ENCODE data around the gene PARP15.
"Not testable (repeated sequence)": the region's sequence is repeated elsewhere in the genome, so short reads cannot be mapped to it uniquely, and the experiment has no call there.

Gene PARP15

DNA sequence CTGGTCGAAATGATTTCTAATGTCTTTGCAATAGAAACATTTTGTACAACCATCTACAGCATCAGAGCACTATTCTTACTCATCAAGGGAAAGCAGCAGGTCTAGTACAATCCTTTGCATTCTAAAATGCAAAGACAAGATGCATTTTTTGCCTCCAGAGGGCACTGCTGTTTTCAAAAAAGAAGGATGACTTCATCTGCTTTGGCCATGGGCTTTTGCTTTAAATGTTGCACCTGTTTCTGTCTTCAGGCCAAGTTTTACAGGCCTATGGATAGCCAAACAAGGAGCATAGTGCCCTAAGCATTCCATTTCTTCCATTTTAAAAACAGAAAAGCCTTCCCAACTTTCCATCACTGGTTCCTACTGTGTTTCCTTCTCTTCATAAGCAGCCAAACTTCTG is 16.8 kb upstream of the PARP15 start:
- TF ChIP-seq, protein P1, sequence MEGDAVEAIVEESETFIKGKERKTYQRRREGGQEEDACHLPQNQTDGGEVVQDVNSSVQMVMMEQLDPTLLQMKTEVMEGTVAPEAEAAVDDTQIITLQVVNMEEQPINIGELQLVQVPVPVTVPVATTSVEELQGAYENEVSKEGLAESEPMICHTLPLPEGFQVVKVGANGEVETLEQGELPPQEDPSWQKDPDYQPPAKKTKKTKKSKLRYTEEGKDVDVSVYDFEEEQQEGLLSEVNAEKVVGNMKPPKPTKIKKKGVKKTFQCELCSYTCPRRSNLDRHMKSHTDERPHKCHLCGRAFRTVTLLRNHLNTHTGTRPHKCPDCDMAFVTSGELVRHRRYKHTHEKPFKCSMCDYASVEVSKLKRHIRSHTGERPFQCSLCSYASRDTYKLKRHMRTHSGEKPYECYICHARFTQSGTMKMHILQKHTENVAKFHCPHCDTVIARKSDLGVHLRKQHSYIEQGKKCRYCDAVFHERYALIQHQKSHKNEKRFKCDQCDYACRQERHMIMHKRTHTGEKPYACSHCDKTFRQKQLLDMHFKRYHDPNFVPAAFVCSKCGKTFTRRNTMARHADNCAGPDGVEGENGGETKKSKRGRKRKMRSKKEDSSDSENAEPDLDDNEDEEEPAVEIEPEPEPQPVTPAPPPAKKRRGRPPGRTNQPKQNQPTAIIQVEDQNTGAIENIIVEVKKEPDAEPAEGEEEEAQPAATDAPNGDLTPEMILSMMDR (IDR thresholded peaks at IDR 0.05; ENCODE audit: poor library complexity, severe bottlenecking) = peak; percentile 73
- Histone ChIP-seq H3K36me3 (ENCODE audit: low read depth) (peaks cover 31% of the 10 kb centered on the region), H3K27ac (ENCODE audit: poor library complexity, severe bottlenecking) (no peak overlapping the region), H3K9me3 (ENCODE audit: severe bottlenecking) (no peaks in the 10 kb centered on the region), H3K4me3 (ENCODE audit: severe bottlenecking) (no peak overlapping the region), H3K4me1 (ENCODE audit: insufficient read depth, poor library complexity, severe bottlenecking) (no peaks in the 10 kb centered on the region), H3K27me3 (ENCODE audit: insufficient read depth, poor library complexity, severe bottlenecking) (no peaks in the 10 kb centered on the region)
- no peak for ATAC-seq (ENCODE audit: low read depth)
- DNase-seq (ENCODE audit: low spot score) = no peak

DNA sequence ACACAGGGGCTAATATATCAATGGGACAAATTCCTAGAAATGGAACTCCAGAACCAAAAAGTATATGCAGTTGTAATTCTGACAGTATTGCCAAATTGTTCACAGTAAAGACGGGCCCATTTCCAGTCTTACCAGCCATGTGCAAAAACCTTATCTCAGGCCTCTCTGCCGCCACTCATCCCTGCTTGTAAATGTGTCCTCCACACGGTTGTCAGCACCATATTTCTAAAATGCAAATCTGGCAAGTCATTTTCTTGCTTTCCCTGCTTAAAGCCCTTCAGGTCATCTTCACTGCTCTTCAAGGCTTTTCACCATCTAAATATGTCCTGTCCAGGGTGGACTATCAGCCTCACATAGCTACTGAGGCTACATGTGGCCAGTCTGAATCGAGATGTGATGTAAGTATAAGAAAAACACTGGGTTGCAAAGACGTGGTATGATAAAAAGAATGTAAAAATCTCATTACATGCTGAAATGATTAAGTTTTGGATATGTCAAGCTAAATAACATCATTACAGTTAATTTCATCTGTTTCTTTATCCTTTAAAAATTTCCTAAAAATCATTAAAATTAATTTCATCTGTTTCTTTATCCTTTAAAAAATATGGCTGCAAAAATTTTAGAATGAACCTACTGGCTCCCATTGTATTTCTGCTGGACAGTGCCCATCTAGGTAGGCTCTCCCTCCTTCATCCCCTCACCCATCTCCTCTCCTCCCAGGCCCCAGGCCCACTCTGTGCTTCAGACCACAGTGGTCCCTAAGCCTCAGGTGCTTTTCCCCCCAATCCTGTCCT is 14.3 kb upstream of the PARP15 start:
- H3K36me3 ChIP-seq (ENCODE audit: low read depth) = peaks cover 23% of the 10 kb centered on the region
- peak overlapping the region; percentile 52 for H3K27ac ChIP-seq (ENCODE audit: poor library complexity, severe bottlenecking)
- ATAC-seq (ENCODE audit: low read depth) = no peak

DNA sequence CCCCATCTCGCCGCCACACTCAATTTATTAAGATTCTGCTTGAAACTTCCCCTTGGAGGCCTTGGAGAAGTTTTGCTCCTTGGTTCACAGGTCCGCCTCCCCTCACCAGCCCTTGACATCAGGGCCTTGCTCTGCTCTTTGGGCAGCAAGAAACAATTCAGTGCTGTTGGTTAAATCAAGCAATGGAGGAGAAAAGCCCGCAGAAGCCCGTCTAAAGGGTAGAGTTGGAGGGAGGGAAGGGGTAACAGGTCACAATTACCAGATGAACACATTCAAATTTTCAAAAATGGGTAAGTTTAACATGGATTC is 13.8 kb upstream of the PARP15 start:
- Histone ChIP-seq H3K4me1 (ENCODE audit: insufficient read depth, poor library complexity, severe bottlenecking) (no peaks in the 10 kb centered on the region), H3K36me3 (ENCODE audit: low read depth) (peaks cover 22% of the 10 kb centered on the region), H3K27ac (ENCODE audit: poor library complexity, severe bottlenecking) (peak overlapping the region; percentile 52), H3K27me3 (ENCODE audit: insufficient read depth, poor library complexity, severe bottlenecking) (no peaks in the 10 kb centered on the region), H3K9me3 (ENCODE audit: severe bottlenecking) (no peaks in the 10 kb centered on the region), H3K4me3 (ENCODE audit: severe bottlenecking) (peak overlapping the region; percentile 48)
- peak; percentile 8; the same call in 1 of the 3 replicates for ATAC-seq (ENCODE audit: low read depth)
- no peak for DNase-seq (ENCODE audit: low spot score)
- TF ChIP-seq, protein P1 (IDR thresholded peaks at IDR 0.05; ENCODE audit: poor library complexity, severe bottlenecking) = no peak

More for the DNA sequence above, 14.3 kb upstream of the PARP15 start:
- Histone ChIP-seq H3K4me1 (ENCODE audit: insufficient read depth, poor library complexity, severe bottlenecking) (no peaks in the 10 kb centered on the region), H3K27me3 (ENCODE audit: insufficient read depth, poor library complexity, severe bottlenecking) (no peaks in the 10 kb centered on the region), H3K4me3 (ENCODE audit: severe bottlenecking) (peak overlapping the region; percentile 48), H3K9me3 (ENCODE audit: severe bottlenecking) (no peaks in the 10 kb centered on the region)
- TF ChIP-seq, protein P1 (IDR thresholded peaks at IDR 0.05; ENCODE audit: poor library complexity, severe bottlenecking) = no peak
- no peak for DNase-seq (ENCODE audit: low spot score)

DNA sequence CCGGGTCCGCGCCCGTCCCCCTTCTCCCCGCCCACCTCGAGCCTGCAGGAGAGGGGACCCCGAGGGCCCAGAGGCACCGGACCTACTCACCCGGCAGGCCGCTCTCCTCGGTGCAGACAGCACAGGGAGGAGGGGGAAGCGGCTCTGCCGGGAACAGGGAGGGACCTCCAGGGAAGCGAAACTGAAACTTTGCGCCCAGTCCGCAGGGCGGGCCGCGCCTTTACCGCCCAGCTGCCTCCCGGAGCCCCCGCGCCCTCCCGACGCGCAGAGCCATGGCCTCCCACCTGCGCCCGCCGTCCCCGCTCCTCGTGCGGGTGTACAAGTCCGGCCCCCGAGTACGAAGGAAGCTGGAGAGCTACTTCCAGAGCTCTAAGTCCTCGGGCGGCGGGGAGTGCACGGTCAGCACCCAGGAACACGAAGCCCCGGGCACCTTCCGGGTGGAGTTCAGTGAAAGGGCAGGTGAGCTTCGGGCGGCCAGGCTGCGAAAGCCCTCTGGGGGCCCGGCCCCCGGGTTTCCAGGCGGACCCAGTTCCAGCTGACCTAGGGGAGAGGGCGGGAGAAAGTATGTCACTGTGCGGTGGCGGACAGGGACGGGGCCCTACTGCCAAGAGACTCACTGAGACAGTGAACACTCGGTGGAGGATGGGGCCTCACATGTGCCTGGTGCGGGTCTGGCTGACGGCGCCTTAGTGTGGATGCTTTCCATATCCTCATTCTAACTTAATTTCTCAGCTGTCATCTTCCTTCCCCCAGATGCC is 13.1 kb upstream of the PARP15 start, which contains the start of the genes DTX3L and PARP9:
TSS of gene DTX3L (plus strand) at position 184 of the 758 bp plus-strand sequence. CDS start at position 273, 89 bp downstream.
TSS of gene PARP9 (minus strand) at position 146 of the 758 bp plus-strand sequence. CDS start 4,680 bp downstream, outside the sequence.
- peak; percentile 78 for DNase-seq (ENCODE audit: low spot score)
- no peaks in the 10 kb centered on the region for H3K9me3 ChIP-seq (ENCODE audit: severe bottlenecking)
- TF ChIP-seq, protein P1 (IDR thresholded peaks at IDR 0.05; ENCODE audit: poor library complexity, severe bottlenecking) = no peak

DNA sequence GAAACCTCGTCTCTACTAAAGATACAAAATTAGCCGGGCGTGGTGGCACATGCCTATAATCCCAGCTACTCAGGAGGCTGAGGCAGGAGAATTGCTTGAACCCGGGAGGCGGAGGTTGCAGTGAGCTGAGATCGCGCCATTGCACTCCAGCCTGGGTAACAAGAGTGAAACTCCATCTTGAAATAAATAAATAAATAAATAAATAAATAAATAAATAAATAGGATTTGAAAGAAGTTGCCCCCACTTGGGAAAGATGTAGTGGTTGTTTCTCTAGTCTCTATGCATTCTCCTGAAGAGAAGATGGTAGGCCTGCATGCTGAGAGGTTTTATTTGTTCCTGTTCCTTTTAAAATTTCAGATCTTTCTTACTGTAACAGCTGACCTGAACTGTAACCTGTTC is 9.3 kb upstream of the PARP15 start:
- not testable (repeated sequence) for DNase-seq (ENCODE audit: low spot score); H3K4me3 ChIP-seq (ENCODE audit: severe bottlenecking); H3K9me3 ChIP-seq (ENCODE audit: severe bottlenecking); H3K27me3 ChIP-seq (ENCODE audit: insufficient read depth, poor library complexity, severe bottlenecking); H3K27ac ChIP-seq (ENCODE audit: poor library complexity, severe bottlenecking); ATAC-seq (ENCODE audit: low read depth); H3K4me1 ChIP-seq (ENCODE audit: insufficient read depth, poor library complexity, severe bottlenecking)
- H3K36me3 ChIP-seq (ENCODE audit: low read depth) = peaks cover 27% of the 10 kb centered on the region

More for the DNA sequence above, 13.1 kb upstream of the PARP15 start, which contains the start of the genes DTX3L and PARP9:
- peak; percentile 93 for ATAC-seq (ENCODE audit: low read depth)
- Histone ChIP-seq H3K4me3 (ENCODE audit: severe bottlenecking) (peak within 1 kb of the TSS; percentile 48), H3K27me3 (ENCODE audit: insufficient read depth, poor library complexity, severe bottlenecking) (no peaks in the 10 kb centered on the region), H3K27ac (ENCODE audit: poor library complexity, severe bottlenecking) (peak within 1 kb of the TSS; percentile 52), H3K4me1 (ENCODE audit: insufficient read depth, poor library complexity, severe bottlenecking) (no peaks in the 10 kb centered on the region), H3K36me3 (ENCODE audit: low read depth) (peaks cover 16% of the 10 kb centered on the region)

Data from RWPE2 (cell line).